KBM-7 (cell line): Measurements from ENCODE around the gene MED31.
"Not testable (repeated sequence)": the region's sequence is repeated elsewhere in the genome, so short reads cannot be mapped to it uniquely, and the experiment has no call there.

Source experiments
- DNase-seq: peaks from one replicate; pipeline ENCODE4 v3.0.0-alpha.2; 2015
- in situ Hi-C: fragments of 300-500 bp; cut with MboI; formaldehyde crosslinking; loops from 2 replicates; pipeline ENCODE4 v1.14.3; 2020; ENCODE audit warnings: low sequenced_read_pairs, low pct_unique_long_range_greater_than_20kb, mixed read lengths

The MED31 gene

DNA sequence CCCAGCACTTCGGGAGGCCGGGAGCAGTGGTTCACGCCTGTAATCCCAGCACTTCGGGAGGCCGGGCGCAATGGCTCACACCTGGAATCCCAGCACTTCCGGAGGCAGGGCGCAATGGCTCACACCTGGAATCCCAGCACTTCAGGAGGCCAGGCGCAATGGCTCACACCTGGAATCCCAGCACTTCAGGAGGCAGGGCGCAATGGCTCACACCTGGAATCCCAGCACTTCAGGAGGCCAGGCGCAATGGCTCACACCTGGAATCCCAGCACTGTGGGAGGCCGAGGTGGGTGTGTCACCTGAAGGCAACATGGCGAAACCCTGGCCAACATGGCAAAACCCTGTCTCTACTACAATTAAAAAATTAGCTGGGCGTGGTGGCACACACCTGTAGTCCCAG, 58.0 kb downstream of the MED31 start:
- DNase-seq, in situ Hi-C loops: not testable (repeated sequence)
